Skeletal muscle satellite cell (primary cell): ENCODE data around the gene CLEC7A.

Experiments used
- H3K27me3 ChIP-seq: 2 replicates; pipeline ENCODE4 v1.7.0; 2013; ENCODE audit warnings: low read length; ENCODE audit not compliant: control insufficient read depth, insufficient read depth
- H3K36me3 ChIP-seq: 2 replicates; pipeline ENCODE4 v1.7.0; 2013; ENCODE audit warnings: mild to moderate bottlenecking, control low read depth, low read length; ENCODE audit not compliant: insufficient read depth
- H3K4me1 ChIP-seq: 2 replicates; pipeline ENCODE4 v1.7.0; 2013; ENCODE audit warnings: low read length; ENCODE audit not compliant: control insufficient read depth, insufficient read depth
- H3K4me2 ChIP-seq: 2 replicates; pipeline ENCODE4 v1.7.0; 2013; ENCODE audit warnings: mild to moderate bottlenecking, low read length
- H3K4me3 ChIP-seq: 2 replicates; pipeline ENCODE4 v1.7.0; 2013; ENCODE audit warnings: low read length
- H3K9ac ChIP-seq: 2 replicates; pipeline ENCODE4 v1.7.0; 2013; ENCODE audit warnings: mild to moderate bottlenecking, low read depth, low read length, moderate library complexity
- H3K9me3 ChIP-seq: replicated peaks from 2 replicates; pipeline ENCODE4 v1.7.0; 2013; ENCODE audit warnings: mild to moderate bottlenecking, control low read depth, low read length

CLEC7A gene

GRCh38 chr12:10111451-10111850, 18.5 kb downstream of the CLEC7A start:
- Histone ChIP-seq H3K4me2 (no peak overlapping the region), H3K36me3 (no peaks in the 10 kb centered on the region), H3K9ac (no peak overlapping the region), H3K9me3 (no peaks in the 10 kb centered on the region), H3K4me3 (no peak overlapping the region), H3K4me1 (no peaks in the 10 kb centered on the region), H3K27me3 (no peaks in the 10 kb centered on the region)

- no peaks in the 10 kb centered on the region for H3K27me3 ChIP-seq
These were observed 19.6 kb downstream of the CLEC7A start for GRCh38 chr12:10110256-10110844.

GRCh38 chr12:10102322-10102721, 27.7 kb downstream of the CLEC7A start:
- Histone ChIP-seq H3K4me3 (no peak overlapping the region), H3K9me3 (no peaks in the 10 kb centered on the region), H3K27me3 (peaks cover 7% of the 10 kb centered on the region), H3K4me2 (no peak overlapping the region), H3K9ac (no peak overlapping the region), H3K4me1 (no peaks in the 10 kb centered on the region), H3K36me3 (no peaks in the 10 kb centered on the region)

More at GRCh38 chr12:10110256-10110844, 19.6 kb downstream of the CLEC7A start:
- Histone ChIP-seq H3K4me1 (no peaks in the 10 kb centered on the region), H3K9me3 (no peaks in the 10 kb centered on the region), H3K36me3 (no peaks in the 10 kb centered on the region), H3K4me3 (no peak overlapping the region), H3K9ac (no peak overlapping the region), H3K4me2 (no peak overlapping the region)

- Histone ChIP-seq H3K36me3 (no peaks in the 10 kb centered on the region), H3K4me2 (no peak overlapping the region), H3K27me3 (peaks cover 7% of the 10 kb centered on the region), H3K9ac (no peak overlapping the region), H3K4me3 (no peak overlapping the region), H3K9me3 (no peaks in the 10 kb centered on the region), H3K4me1 (no peaks in the 10 kb centered on the region)
These were observed 28.3 kb downstream of the CLEC7A start for GRCh38 chr12:10101648-10102220.

GRCh38 chr12:10101042-10101579, 28.9 kb downstream of the CLEC7A start:
- Histone ChIP-seq H3K36me3 (no peaks in the 10 kb centered on the region), H3K9me3 (no peaks in the 10 kb centered on the region), H3K4me2 (no peak overlapping the region), H3K4me1 (no peaks in the 10 kb centered on the region), H3K4me3 (no peak overlapping the region), H3K9ac (no peak overlapping the region), H3K27me3 (peaks cover 7% of the 10 kb centered on the region)

GRCh38 chr12:10098791-10099190, 31.2 kb downstream of the CLEC7A start, which contains the start of gene CLEC1A:
Gene CLEC1A (minus strand): TSS chr12:10098985. CDS start chr12:10098922, 63 bp downstream.
- H3K4me1 ChIP-seq, result no peaks in the 10 kb centered on the region

GRCh38 chr12:10097521-10097920, 32.5 kb downstream of the CLEC7A start:
- peaks cover 7% of the 10 kb centered on the region for H3K27me3 ChIP-seq
- no peaks in the 10 kb centered on the region for H3K36me3 ChIP-seq
- no peak overlapping the region for H3K4me2 ChIP-seq
- H3K4me1 ChIP-seq, result no peaks in the 10 kb centered on the region
- H3K9me3 ChIP-seq, result no peaks in the 10 kb centered on the region
- no peak overlapping the region for H3K4me3 ChIP-seq
- no peak overlapping the region for H3K9ac ChIP-seq

More at GRCh38 chr12:10098791-10099190, 31.2 kb downstream of the CLEC7A start, which contains the start of gene CLEC1A:
- H3K4me3 ChIP-seq, result no peak within 1 kb of the TSS
- no peaks in the 10 kb centered on the region for H3K9me3 ChIP-seq
- no peak within 1 kb of the TSS for H3K9ac ChIP-seq
- H3K27me3 ChIP-seq, result peaks cover 7% of the 10 kb centered on the region
- no peaks in the 10 kb centered on the region for H3K36me3 ChIP-seq
- H3K4me2 ChIP-seq, result no peak within 1 kb of the TSS

GRCh38 chr12:10095971-10096370, 34.0 kb downstream of the CLEC7A start:
- H3K9ac ChIP-seq, result no peak overlapping the region
- no peaks in the 10 kb centered on the region for H3K4me1 ChIP-seq
- no peak overlapping the region for H3K4me2 ChIP-seq
- H3K4me3 ChIP-seq, result no peak overlapping the region
- peaks cover 7% of the 10 kb centered on the region for H3K27me3 ChIP-seq
- H3K36me3 ChIP-seq, result no peaks in the 10 kb centered on the region
- H3K9me3 ChIP-seq, result no peaks in the 10 kb centered on the region

- H3K36me3 ChIP-seq, result no peaks in the 10 kb centered on the region
- H3K4me3 ChIP-seq, result no peak overlapping the region
- H3K4me1 ChIP-seq, result no peaks in the 10 kb centered on the region
- H3K4me2 ChIP-seq, result no peak overlapping the region
- peaks cover 7% of the 10 kb centered on the region for H3K27me3 ChIP-seq
- no peaks in the 10 kb centered on the region for H3K9me3 ChIP-seq
- H3K9ac ChIP-seq, result no peak overlapping the region
These were observed 35.2 kb downstream of the CLEC7A start for GRCh38 chr12:10094646-10095395.

GRCh38 chr12:10088955-10089900, 40.8 kb downstream of the CLEC7A start:
- H3K4me2 ChIP-seq, result no peak overlapping the region
- no peaks in the 10 kb centered on the region for H3K36me3 ChIP-seq
- H3K4me3 ChIP-seq, result no peak overlapping the region
- H3K9me3 ChIP-seq, result no peaks in the 10 kb centered on the region
- no peaks in the 10 kb centered on the region for H3K27me3 ChIP-seq
- no peak overlapping the region for H3K9ac ChIP-seq
- no peaks in the 10 kb centered on the region for H3K4me1 ChIP-seq

- Histone ChIP-seq H3K4me2 (no peak overlapping the region), H3K4me3 (no peak overlapping the region), H3K36me3 (no peaks in the 10 kb centered on the region), H3K27me3 (no peaks in the 10 kb centered on the region), H3K9ac (no peak overlapping the region), H3K4me1 (no peaks in the 10 kb centered on the region), H3K9me3 (no peaks in the 10 kb centered on the region)
These were observed 42.0 kb downstream of the CLEC7A start for GRCh38 chr12:10088031-10088430.
